Bronchial epithelial cell (primary cell): ENCODE data around the gene TBC1D22A. TPM values are rescaled to one million over a fixed set of nuclear protein-coding genes. Genes with fewer than 3 reads are reported as not detected.

Experiments used
- DNase-seq: peaks from one replicate; pipeline ENCODE4 v3.0.0-alpha.2; 2010; ENCODE audit warnings: low read depth
- FAIRE-seq: peaks from 2 replicates; lab custom pipeline; 2011; peaks lifted over from hg19 to GRCh38; lab: Jason Lieb, UNC
- H3K27me3 ChIP-seq: 2 replicates; pipeline ENCODE4 v1.5.1; 2011; ENCODE audit warnings: low read length; ENCODE audit not compliant: control insufficient read depth, insufficient read depth
- H3K36me3 ChIP-seq: 2 replicates; pipeline ENCODE4 v1.5.1; 2011; ENCODE audit warnings: low read length; ENCODE audit not compliant: control insufficient read depth, insufficient read depth
- H3K4me3 ChIP-seq: 2 replicates; pipeline ENCODE4 v1.5.1; 2011; ENCODE audit warnings: mild to moderate bottlenecking, low read depth, low read length, control low read depth
- total RNA-seq: library from RNA; depleted of rRNA; stranded (reverse); fragments of >200 nt; gene quantifications from 2 replicates; pipeline ENCODE4 v1.2.1, GENCODE V29; 2014
- TF ChIP-seq, protein P1 (sequence below): IDR thresholded peaks from 2 replicates; pipeline ENCODE4 v1.5.1; 2011; ENCODE audit warnings: mild to moderate bottlenecking, moderate library complexity, low read length, control low read depth, inconsistent platforms; ENCODE audit not compliant: insufficient read depth, severe bottlenecking

Gene TBC1D22A
- total RNA-seq, 1 donor from 2014 or later = 10.0 TPM

- H3K4me3 ChIP-seq = no peak overlapping the region
- no peaks in the 10 kb centered on the region for H3K27me3 ChIP-seq
- peak; percentile 92 for FAIRE-seq
- TF ChIP-seq, protein P1, sequence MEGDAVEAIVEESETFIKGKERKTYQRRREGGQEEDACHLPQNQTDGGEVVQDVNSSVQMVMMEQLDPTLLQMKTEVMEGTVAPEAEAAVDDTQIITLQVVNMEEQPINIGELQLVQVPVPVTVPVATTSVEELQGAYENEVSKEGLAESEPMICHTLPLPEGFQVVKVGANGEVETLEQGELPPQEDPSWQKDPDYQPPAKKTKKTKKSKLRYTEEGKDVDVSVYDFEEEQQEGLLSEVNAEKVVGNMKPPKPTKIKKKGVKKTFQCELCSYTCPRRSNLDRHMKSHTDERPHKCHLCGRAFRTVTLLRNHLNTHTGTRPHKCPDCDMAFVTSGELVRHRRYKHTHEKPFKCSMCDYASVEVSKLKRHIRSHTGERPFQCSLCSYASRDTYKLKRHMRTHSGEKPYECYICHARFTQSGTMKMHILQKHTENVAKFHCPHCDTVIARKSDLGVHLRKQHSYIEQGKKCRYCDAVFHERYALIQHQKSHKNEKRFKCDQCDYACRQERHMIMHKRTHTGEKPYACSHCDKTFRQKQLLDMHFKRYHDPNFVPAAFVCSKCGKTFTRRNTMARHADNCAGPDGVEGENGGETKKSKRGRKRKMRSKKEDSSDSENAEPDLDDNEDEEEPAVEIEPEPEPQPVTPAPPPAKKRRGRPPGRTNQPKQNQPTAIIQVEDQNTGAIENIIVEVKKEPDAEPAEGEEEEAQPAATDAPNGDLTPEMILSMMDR = no peak
- no peak for DNase-seq
- H3K36me3 ChIP-seq = peaks cover 3% of the 10 kb centered on the region
These were observed 64.1 kb downstream of the TBC1D22A start for GRCh38 chr22:46826438-46827135.

- no peak for FAIRE-seq
These were observed 64.8 kb downstream of the TBC1D22A start for GRCh38 chr22:46827136-46827780.

DNA sequence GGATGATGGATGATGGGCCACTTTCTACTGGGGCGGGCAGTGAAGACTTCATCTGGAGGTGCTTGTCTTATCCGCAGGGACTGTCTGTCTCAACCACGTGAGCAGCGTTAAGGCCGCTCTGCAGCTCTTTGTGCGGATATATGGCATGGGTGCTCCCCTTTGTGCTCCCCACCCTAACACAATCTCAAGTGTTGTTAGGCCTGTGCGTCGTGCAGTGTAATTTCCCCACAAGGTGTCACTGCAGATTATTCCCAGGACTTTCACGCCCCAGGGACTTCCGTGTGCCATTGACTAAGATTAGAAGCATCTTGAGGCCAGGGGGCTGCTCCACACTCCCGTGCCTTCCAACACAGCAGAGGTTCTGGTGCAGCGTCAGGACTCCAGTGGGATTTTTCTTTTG lies 65.3 kb downstream of the TBC1D22A start:
- Histone ChIP-seq H3K4me3 (no peak overlapping the region), H3K36me3 (peaks cover 4% of the 10 kb centered on the region), H3K27me3 (no peaks in the 10 kb centered on the region)
- FAIRE-seq (no peak), DNase-seq (no peak)
- TF ChIP-seq, protein P1 = no peak

More at GRCh38 chr22:46827136-46827780, 64.8 kb downstream of the TBC1D22A start:
- DNase-seq = no peak
- Histone ChIP-seq H3K4me3 (no peak overlapping the region), H3K27me3 (no peaks in the 10 kb centered on the region), H3K36me3 (peaks cover 3% of the 10 kb centered on the region)
- TF ChIP-seq, protein P1 = no peak

DNA sequence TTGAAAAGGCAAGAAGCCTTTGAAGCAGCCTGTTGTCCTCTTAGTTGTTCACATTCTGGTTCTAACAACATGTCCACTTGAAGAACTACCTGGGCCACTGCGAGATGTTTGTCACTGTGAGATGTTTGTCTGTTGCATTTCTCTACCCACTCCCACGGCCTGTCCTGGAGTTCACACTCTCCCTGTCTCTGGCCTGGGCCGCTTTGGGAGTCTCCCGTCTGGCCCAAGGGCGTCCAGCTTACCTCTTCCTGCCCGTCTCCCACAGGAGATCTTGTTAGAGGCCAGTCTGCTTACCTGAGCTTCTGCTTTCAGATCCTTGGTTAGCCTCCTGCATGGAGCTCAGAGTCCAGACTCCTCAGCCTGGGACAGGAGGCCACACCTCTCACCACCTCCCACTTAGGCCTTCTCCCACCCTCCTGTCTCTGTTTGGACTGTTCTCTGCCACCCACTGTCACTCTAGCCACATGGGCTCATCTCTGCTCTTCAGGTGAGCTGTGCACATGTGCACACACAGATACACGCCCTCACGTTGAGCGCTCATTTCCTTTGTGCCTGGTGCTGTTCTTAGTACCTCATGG lies 66.0 kb downstream of the TBC1D22A start:
- no peak overlapping the region for H3K4me3 ChIP-seq
- no peak for DNase-seq
- peak; percentile 68 for FAIRE-seq
- TF ChIP-seq, protein P1 = no peak
- H3K36me3 ChIP-seq = peaks cover 4% of the 10 kb centered on the region
- no peaks in the 10 kb centered on the region for H3K27me3 ChIP-seq

DNA sequence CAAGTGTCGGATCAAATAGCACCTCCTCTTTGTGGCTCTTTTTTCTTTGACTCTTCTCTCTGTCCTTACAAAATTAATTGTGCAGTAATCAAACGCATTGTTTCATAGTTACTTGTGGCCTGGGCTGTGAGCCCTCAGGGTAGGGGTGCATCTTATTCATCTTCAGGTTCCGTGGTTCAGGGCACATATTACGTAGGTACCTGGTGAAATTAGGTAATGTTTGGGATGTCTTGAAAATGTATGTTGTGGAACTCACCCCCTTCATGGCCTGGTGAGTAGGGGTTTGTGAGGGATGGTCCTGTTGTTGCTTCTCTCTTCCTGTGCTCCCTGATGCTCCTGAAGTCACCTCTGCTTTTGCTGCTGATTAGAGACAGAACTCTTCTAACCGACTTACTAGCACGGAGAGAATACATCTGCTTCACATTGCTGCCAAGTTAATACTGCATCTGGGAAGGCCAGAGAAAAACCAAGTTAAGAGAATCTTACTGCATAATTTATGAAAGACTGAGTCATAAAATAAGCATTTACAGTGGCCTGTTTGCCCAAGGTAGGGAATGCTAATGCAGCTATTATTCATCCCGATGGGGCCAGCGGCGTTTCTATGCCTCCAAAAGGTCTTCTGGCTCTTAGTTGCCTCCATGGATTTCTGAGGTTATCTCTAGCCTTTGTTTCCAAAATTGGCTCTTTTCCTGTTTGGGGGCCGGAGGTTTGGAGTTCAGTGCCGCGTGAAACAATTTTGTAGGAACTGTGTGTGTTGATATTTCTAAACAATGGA lies 66.9 kb downstream of the TBC1D22A start:
- H3K36me3 ChIP-seq = peaks cover 6% of the 10 kb centered on the region
- FAIRE-seq (peak; percentile 89), DNase-seq (peak; percentile 75)
- no peak overlapping the region for H3K4me3 ChIP-seq
- H3K27me3 ChIP-seq = no peaks in the 10 kb centered on the region
- TF ChIP-seq, protein P1 = no peak
